Measurements from ENCODE around the gene SPATS1. TPM values are rescaled to one million over a fixed set of nuclear protein-coding genes. Genes with fewer than 3 reads are reported as not detected.
"Not testable (repeated sequence)": the region's sequence is repeated elsewhere in the genome, so short reads cannot be mapped to it uniquely, and the experiment has no call there.

The SPATS1 gene
- polyA plus RNA-seq, 3 donors, result not detected

DNA sequence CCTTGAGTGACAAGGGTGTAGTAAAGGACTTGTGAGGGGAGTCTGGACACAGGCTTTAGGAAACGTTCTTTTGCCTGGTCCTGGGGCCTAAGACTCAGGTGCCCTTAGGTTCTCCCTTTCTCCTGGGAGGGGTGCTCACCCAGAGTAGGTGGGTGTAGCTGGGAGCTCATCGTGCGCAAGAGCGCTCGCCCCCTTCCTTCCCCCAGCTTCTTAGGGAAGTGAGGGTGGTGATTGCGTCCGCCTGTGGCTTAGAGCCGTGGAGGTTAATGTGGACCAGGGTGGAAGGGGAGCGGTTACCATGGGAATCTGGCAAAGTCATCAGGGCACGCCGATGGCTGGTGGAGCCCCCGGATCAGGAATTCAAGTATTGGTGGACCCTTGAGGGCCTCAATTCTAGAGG lies 26.0 kb upstream of the SPATS1 start:
- peaks cover 0 to 3% of the 10 kb centered on the region in 2 donors for H3K36me3 ChIP-seq (replicated peaks in 1 of 2; ENCODE audit: control insufficient read depth in 1 of 2, insufficient read depth in 2 of 2, low read length in 2 of 2)
- H3K27me3 ChIP-seq (ENCODE audit: control insufficient read depth in 2 of 2, insufficient read depth in 2 of 2, low read length in 2 of 2), result peaks cover 2% of the 10 kb centered on the region in 2 donors
- no peak for DNase-seq
- Mint-ChIP-seq H3K9me3 (peaks cover 0 to 9% (median 0%) of the 10 kb centered on the region in 7 donors), H3K27ac (no peak overlapping the region), H3K4me1 (peaks cover 25% of the 10 kb centered on the region), H3K36me3 (peaks cover 0 to 2% of the 10 kb centered on the region in 2 donors), H3K27me3 (ENCODE audit: low read depth in 3 of 3) (peaks cover 5 to 25% (median 15%) of the 10 kb centered on the region in 3 donors), H3K4me3 (no peak overlapping the region)
- H3K27ac ChIP-seq (ENCODE audit: low read depth in 1 of 2, low read length in 2 of 2), result no peak overlapping the region
- TF ChIP-seq, protein P1, sequence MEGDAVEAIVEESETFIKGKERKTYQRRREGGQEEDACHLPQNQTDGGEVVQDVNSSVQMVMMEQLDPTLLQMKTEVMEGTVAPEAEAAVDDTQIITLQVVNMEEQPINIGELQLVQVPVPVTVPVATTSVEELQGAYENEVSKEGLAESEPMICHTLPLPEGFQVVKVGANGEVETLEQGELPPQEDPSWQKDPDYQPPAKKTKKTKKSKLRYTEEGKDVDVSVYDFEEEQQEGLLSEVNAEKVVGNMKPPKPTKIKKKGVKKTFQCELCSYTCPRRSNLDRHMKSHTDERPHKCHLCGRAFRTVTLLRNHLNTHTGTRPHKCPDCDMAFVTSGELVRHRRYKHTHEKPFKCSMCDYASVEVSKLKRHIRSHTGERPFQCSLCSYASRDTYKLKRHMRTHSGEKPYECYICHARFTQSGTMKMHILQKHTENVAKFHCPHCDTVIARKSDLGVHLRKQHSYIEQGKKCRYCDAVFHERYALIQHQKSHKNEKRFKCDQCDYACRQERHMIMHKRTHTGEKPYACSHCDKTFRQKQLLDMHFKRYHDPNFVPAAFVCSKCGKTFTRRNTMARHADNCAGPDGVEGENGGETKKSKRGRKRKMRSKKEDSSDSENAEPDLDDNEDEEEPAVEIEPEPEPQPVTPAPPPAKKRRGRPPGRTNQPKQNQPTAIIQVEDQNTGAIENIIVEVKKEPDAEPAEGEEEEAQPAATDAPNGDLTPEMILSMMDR (IDR thresholded peaks at IDR 0.05), result no peak
- 63% methylated on average over 3 of the region's 12 CpGs for WGBS (ENCODE audit: insufficient coverage)
- H3K9me3 ChIP-seq (replicated peaks in 1 of 2; ENCODE audit: control insufficient read depth in 1 of 2, insufficient read depth in 1 of 2, low read length in 2 of 2), result no peaks in the 10 kb centered on the region
- no peak overlapping the region for H3K4me2 ChIP-seq (replicated peaks; ENCODE audit: extremely low read depth, low read length, poor library complexity, severe bottlenecking)
- H4K20me1 ChIP-seq (ENCODE audit: insufficient read depth, low read length), result no peaks in the 10 kb centered on the region
- H3K4me1 ChIP-seq (ENCODE audit: control insufficient read depth in 1 of 2, insufficient read depth in 2 of 2, low read length in 2 of 2), result peaks cover 12 to 15% of the 10 kb centered on the region in 2 donors
- no peak overlapping the region for H3K9ac ChIP-seq (ENCODE audit: insufficient read depth, low read length, poor library complexity, severe bottlenecking)
- H2AFZ ChIP-seq (ENCODE audit: insufficient read depth, low read depth, low read length, poor library complexity, severe bottlenecking), result no peak overlapping the region
- intact Hi-C loops (cut with micrococcal nuclease), result no loop called here
- no peak overlapping the region for H3K4me3 ChIP-seq (replicated peaks in 1 of 3; ENCODE audit: low read depth in 2 of 3, low read length in 3 of 3)
- H3K79me2 ChIP-seq (ENCODE audit: insufficient read depth, low read length), result peaks cover 14% of the 10 kb centered on the region

DNA sequence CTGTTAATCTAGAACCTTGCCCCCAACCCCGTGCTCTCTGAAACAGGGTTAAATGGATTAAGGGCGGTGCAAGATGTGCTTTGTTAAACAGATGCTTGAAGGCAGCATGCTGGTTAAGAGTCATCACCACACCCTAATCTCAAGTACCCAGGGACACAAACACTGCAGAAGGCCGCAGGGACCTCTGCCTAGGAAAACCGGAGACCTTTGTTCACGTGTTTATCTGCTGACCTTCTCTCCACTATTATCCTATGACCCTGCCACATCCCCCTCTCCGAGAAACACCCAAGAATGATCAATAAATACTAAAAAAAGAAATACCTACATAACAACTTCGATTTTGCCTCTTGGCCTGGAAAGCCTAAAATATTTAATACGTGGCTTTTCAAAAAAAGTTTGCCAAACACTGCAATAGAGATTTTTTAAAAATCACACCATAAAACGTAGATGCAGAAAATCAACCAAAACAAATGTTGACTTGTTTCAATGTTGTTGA lies 25.3 kb upstream of the SPATS1 start:
- H2AFZ ChIP-seq (ENCODE audit: insufficient read depth, low read depth, low read length, poor library complexity, severe bottlenecking); H3K27ac ChIP-seq (ENCODE audit: low read depth in 1 of 2, low read length in 2 of 2); H3K36me3 Mint-ChIP-seq; H3K79me2 ChIP-seq (ENCODE audit: insufficient read depth, low read length); H3K4me3 Mint-ChIP-seq; DNase-seq; H3K9me3 ChIP-seq (replicated peaks in 1 of 2; ENCODE audit: control insufficient read depth in 1 of 2, insufficient read depth in 1 of 2, low read length in 2 of 2); H3K4me3 ChIP-seq (replicated peaks in 1 of 3; ENCODE audit: low read depth in 2 of 3, low read length in 3 of 3); H3K27me3 ChIP-seq (ENCODE audit: control insufficient read depth in 2 of 2, insufficient read depth in 2 of 2, low read length in 2 of 2); H3K36me3 ChIP-seq (replicated peaks in 1 of 2; ENCODE audit: control insufficient read depth in 1 of 2, insufficient read depth in 2 of 2, low read length in 2 of 2); intact Hi-C loops (cut with micrococcal nuclease); H3K27ac Mint-ChIP-seq; H3K9ac ChIP-seq (ENCODE audit: insufficient read depth, low read length, poor library complexity, severe bottlenecking); H3K4me2 ChIP-seq (replicated peaks; ENCODE audit: extremely low read depth, low read length, poor library complexity, severe bottlenecking); H4K20me1 ChIP-seq (ENCODE audit: insufficient read depth, low read length): not testable (repeated sequence)
- Mint-ChIP-seq H3K27me3 (ENCODE audit: low read depth in 3 of 3) (peaks cover 6 to 25% (median 15%) of the 10 kb centered on the region in 3 donors), H3K9me3 (peaks cover 0 to 12% (median 0%) of the 10 kb centered on the region in 7 donors), H3K4me1 (peaks cover 18% of the 10 kb centered on the region)
- H3K4me1 ChIP-seq (ENCODE audit: control insufficient read depth in 1 of 2, insufficient read depth in 2 of 2, low read length in 2 of 2), result peaks cover 11 to 13% of the 10 kb centered on the region in 2 donors
- WGBS (ENCODE audit: insufficient coverage), result 76% methylated on average over 3 of the region's 9 CpGs

All from CD14-positive monocyte (primary cell).